GM18907 (cell line): ENCODE data around the gene AIRE.
A peak's percentile ranks its signal among the peaks of the same experiment; 100 is the strongest.
"Not testable (repeated sequence)": the region's sequence is repeated elsewhere in the genome, so short reads cannot be mapped to it uniquely, and the experiment has no call there.

Experiments used
- ATAC-seq: cut with Tn5 transposase; IDR thresholded peaks from one replicate; pipeline ENCODE4 v1.9.1; 2021; ENCODE audit warnings: mild to moderate bottlenecking, moderate library complexity; ENCODE audit not compliant: unreplicated experiment

AIRE gene

DNA sequence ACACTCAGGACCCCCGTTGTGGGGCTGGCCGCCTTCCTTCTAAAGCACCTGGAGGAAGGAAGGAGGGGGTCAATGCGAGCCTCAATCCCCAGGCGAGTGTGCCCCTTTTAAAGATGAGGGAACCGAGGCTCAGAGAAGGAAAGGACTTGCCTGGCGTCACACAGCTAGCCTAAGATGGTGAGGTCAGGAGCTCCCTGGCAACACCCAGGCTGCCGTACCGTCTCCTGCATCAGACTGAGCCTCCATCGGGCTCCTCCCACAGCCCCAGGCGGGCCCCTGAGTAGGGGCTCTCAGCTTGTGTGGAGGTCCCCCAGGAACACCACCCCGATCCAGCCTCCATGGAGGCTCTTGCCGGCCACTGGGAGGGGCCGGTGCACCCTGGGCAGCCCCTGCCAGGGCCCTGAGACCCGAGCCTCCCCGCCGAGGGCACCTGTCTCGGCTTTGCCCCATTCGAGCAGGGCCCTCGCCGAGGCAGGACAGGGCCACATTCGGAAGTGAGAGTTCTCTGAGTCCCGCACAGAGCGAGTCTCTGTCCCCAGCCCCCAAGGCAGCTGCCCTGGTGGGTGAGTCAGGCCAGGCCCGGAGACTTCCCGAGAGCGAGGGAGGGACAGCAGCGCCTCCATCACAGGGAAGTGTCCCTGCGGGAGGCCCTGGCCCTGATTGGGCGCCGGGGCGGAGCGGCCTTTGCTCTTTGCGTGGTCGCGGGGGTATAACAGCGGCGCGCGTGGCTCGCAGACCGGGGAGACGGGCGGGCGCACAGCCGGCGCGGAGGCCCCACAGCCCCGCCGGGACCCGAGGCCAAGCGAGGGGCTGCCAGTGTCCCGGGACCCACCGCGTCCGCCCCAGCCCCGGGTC is at the start of gene AIRE:
Gene AIRE (plus strand): TSS at position 739 of the 855 bp plus-strand sequence. CDS start 131 bp downstream, outside the sequence.
- ATAC-seq = no peak

DNA sequence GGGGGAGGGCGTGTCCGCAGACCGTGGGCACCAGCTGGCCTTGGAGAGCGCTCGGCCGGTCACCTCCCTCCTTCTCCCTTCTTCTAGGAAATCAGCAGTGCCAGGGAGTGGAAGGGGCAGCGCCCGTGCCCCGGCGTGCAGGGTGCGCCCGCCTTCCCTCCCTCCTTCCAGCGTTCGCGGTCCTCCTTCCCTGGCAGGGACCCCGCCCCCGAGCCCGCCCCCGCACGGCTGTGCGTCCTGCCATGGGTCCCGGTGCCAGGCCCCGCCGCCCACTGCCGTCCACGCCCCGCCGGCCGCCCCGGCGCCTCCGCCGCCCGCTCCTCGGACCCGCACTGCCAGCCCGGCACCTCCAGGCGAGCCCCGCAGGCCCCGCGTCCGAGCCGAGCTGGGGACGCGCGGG is 45.3 kb upstream of the AIRE start:
- ATAC-seq = peak; percentile 14

DNA sequence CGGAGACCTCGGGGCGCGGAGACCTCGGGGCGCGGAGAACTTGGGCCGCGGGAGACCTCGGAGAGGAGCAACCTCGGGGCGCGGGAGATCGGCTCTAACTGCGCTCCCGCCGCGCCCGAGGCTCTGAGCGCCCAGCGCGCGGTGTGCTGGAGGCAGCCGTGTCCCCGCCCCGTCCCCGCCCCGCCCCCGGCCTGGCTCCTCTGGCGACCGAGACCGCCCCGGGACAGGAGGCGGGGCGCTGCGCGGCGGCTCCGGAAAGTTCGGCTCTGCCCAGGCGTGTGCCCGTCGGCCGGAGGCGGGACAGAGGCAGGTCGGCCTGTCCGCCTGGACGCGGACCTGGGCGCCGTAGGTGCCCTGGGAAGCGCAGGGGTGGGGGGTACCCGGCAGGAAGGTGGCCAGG is 44.8 kb upstream of the AIRE start, which contains the start of gene ICOSLG:
Gene ICOSLG (minus strand): TSS at position 102 of the 400 bp plus-strand sequence. CDS start 126 bp downstream, outside the sequence.
- ATAC-seq = peak; percentile 44

DNA sequence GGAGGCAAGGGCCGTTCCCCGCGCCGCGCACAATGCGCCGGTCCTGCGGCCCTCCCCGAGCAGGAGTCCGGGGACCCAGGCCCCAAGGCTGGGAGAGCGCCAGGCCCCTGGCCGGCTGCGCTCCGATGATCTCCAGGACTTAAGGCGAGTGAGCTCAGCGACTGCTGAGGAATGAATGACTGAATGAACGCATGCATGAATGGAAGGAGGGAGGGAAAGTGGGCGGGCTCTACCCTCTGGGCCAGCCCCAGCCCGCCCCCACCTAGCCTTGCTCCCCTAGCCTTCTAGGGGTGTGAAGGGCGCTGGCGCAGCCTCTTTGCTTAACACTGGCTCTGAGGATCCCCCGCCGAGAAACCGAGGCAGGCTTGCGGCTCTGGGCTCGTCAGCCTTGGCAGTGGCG is 44.4 kb upstream of the AIRE start:
- peak; percentile 42 for ATAC-seq

DNA sequence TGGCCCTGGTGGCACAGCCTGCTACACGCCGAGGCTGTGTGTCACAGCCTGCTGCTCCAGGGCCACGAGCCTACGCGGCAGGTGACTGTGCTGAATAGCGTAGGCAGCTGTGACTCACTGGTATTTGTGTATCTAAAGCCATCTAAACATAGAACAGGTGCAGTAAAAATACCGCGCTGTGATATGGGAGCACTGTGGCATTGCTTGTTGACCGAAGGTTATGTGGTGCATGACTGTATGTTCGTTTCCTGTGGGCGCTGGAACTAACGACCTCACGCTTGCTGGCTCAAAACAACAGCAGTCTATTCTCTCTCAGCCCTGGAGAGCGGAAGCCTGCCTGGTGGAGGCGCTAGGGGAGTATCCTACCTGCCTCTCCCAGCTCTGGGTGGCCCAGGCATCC is 41.7 kb upstream of the AIRE start:
- peak; percentile 49 for ATAC-seq

DNA sequence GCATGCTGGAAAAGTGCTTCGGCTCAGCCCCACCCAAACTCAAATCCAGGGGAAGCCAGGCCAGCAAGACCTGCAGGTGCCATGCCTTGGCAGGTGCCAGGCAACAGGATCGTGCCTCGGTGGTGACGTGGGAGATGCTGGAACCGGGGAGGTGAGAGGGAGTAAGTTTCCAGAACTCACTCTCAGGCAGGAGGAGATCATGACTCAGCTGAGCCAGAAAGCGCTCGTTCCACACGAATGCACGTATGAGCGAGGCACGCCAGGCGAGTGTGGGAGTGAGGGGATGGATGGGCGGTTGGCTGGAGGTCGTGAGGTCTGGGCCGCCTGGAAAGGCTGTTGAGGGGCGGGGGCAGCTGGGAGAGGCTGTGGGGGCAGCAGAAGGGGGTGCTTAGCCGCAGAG is 37.8 kb upstream of the AIRE start:
- not testable (repeated sequence) for ATAC-seq

DNA sequence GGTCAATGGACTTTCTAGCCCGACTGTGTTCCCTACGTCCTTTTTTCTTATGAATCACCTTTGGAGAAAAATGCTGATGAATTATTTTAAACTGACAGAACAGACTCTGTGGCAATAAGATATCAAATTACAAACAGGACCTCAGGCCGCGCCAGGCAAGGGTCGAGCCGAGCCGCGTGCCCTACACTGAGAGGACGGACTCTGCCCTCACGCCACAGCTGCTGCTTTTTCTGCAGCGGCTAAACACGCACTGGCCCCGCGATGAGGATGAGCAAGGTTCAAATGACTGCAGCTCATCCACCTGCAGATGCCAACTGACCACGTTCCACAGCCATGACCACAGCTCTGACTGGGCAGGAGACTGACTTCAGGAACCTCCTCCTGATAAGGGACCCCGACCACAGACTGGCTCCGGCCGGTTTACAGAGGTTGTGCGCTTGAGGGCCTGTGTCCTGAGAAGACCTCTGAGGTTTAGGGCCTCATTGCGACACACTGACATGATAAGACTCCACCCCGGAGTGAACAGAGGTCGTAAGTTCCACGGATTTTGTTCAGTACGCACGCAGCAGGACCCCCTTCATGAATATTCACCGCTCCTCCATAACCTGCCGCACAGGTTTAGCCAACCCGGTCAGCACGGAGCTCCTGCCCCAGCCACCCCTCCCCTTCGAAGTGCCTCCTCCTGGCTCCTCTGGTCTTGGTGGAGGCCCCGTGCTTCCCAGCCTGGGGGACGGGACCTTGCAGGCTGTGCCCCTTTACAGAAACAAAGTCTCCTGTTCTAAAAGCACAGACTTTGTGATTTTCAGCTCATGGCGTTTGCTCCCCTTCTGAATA is 36.3 kb upstream of the AIRE start:
- not testable (repeated sequence) for ATAC-seq

DNA sequence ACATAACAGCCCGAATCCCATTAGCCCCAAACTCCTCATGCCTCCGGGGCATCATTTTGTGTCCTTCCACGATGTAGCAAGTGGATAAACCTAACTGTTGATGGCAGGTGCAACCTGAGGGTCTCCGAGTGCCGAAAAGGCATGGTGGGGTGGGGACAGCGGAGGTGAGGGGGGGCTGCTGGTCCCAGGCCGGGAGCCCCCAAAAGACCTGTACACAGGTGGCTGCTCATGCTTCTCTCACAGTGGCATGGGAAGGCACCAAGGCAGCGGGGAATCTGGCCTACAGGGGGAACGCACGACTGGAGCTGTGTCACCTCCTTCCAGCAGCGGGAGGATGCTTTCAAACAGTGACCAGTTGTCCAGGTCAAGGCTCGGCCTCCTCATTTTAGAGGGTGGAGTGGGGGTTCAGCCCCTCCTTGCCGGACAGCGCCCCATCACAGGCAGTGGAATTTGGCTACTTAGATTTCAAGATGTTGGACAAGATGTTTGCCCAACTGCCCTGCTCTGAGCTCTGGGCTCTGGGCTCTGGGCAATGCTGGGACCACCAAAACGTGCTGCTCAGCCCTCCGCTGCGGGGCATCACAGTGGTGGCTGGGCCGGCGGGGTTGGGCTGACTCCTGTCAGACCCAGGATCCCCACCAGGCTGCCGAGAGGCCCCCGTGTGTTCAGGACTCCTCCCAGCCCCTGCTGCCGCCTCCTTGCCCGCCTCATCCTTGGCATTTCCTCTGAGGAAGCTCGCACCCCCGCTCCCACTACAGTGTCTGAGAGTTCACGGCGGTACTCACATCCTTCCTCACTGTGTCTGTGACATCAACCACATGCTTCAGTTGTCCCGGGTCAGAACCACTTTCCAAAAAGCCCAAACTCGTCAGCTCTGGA is 31.6 kb upstream of the AIRE start:
- no peak for ATAC-seq

DNA sequence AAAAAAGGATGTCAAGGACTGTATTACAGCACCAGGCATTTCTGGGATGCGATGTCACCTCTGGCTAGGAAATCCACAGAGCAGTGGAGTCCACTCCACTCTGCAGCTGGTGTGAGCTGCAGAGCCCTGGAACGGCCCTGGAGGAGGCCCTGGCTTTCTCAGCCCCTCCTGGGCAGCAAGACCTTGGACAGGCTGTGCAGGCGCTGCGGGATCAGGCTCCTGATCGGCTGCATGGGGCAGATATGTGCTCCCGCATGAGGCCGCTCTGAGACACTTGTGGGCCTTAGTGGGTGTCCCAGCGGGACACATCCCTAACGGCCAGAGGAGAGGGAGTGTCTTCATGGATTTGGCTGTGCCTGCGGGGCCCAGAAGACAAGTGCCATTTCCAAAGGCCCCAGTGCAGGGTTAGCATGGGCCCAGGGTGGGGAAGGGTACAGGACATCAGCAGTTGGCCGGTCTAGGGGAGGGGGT is 30.1 kb upstream of the AIRE start:
- no peak for ATAC-seq

DNA sequence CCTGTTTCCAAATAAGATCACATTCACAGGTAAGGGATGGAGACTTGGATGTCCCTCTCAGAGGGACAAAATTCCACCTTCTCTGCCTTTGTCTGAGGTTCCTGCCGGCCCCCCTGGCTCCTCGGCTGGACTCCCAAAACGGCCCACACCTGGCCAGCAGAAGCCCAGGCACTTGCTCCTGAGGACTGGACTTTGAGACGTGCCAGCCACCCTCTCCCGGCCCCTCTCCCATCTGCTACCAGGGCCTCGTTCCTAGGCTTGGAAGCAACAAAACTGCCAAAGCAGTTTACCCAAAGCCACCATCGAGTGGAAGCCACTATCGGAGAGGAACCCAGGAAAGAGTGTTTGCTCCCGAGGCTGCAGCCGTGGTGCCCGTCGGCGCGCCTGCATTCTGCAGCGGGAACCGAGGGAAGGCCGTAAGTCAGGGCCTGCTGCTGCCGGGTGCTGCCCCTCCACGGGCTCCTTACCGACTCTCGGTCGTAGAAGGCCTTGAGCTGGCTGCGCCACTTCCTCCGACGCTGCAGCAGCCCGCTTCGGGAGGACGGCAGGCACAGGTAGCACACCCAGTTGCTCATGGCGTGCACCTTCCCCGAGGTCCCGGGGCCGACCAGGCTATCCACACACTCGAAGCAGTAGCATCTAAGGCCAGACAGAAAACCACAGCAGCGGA is 27.5 kb upstream of the AIRE start:
- ATAC-seq = no peak

DNA sequence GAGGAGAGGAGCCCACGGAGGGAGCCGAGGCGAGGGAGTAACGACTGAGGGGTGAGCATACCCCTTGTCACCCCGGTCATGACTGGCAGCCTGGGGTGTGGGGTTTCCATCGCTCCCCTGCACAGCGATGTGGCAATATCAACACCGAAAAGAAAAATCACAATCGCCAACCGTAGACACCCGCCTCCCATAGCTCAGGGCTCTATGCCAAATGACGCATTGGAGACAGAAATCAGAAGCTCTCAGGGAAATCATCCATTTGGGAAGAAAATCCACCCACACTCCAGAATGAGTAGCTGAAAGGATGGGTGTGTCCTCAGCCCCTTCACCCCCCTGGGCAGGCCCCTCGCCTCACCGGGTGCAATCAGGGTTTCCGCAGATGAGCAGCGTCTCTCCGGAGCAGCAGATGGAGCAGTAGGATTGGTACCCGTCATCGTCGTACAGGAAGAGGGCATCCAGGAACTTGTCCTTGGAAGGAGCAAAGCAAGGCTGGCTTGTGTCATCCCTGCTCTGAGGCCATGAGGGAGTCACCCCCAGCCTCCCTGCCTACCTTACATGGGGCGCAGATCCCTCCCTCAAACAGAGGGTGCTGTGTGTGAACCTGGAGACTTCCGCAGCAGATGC is 26.5 kb upstream of the AIRE start:
- ATAC-seq = no peak

DNA sequence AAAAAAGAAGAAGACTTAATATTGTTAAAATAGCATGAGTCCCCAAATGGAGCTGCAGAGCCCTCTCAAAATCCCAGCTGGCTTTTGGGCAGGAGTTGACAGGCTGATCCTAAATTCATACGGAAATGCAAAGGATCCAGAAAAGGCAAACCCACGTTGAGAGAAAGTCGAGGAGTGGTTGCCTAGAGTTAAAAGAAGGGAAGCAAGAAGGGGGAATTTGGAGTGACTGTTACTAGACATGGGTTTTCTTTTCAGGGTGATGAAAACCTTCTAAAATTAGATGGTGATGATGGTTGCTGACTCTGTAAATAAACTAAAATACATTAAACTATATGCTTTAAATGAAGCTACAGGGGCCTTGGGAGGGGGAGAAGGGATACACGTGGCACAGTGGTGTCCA is 25.6 kb upstream of the AIRE start:
- ATAC-seq = no peak

DNA sequence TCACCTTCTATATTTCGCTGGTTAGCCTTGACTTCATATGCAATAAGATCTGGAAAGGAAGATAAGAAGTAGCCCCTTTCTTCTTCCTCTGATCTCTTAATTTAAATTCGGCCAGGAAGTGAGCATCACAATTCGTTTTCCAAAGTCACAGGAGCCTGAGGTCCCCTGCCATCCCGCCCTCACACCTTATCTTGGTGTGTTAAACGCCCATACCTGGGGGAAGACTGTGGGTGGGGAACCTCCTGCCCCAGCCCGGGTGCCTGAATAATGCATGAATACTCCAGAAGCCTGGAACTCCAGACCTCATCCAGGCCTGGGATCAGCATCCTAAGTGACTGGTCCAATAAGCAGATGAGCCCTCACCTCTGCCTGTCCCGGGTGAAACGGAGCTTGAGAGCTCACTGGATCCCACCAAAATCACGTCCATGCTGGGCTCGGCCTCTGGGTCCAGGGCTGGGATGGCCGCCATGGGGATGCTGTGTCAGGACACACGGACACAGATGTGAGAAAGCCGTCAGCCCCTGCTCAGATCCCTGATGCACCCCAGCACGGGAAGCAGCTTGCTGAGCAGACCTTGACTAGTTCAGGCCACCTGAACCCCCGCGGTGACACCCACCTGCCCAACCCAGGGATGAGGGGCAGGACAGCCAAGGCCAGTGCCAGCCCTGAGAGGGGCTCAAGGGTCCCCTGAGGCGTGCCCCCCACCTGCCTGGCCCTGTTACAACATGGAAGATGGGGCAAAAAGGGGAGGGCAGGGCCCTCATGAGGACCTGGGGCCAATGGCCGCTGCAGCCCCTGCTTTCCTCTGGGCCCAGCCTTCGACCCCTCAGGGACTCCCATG is 24.7 kb upstream of the AIRE start:
- ATAC-seq = no peak

DNA sequence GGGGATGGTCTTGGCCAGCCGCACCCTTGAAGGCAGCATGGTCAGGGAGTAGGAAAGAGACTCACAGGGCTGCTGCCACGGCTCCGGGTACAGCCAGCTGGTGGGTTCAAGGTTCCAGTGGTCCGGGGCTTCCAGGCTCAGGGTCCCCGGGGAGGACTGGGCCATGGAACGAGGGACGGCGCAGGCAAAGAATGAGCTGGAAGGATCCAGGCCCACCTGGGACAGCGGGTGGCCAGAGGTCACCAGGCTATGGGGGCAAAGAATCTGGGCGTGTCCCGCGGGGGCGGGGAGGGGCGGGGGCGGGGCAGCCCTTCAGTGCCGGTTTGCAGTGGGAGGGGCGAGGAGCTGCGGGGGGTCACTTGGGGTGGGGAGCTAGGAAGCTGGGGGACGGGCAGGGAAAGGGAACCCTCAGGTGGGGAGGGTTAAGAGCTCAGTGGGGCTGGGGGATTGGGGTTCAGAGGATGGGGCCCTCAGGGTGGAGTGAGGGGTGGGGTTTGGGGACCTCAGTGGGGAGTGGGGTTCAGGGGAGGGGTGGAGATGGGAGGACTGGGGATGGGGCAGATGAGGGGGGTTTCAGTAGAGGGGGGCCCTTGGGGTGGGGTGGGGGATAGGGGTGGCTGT is 23.9 kb upstream of the AIRE start, which contains the start of gene DNMT3L:
Gene DNMT3L (minus strand): TSS at position 223 of the 621 bp plus-strand sequence. CDS start 638 bp downstream, outside the sequence.
- ATAC-seq = no peak

DNA sequence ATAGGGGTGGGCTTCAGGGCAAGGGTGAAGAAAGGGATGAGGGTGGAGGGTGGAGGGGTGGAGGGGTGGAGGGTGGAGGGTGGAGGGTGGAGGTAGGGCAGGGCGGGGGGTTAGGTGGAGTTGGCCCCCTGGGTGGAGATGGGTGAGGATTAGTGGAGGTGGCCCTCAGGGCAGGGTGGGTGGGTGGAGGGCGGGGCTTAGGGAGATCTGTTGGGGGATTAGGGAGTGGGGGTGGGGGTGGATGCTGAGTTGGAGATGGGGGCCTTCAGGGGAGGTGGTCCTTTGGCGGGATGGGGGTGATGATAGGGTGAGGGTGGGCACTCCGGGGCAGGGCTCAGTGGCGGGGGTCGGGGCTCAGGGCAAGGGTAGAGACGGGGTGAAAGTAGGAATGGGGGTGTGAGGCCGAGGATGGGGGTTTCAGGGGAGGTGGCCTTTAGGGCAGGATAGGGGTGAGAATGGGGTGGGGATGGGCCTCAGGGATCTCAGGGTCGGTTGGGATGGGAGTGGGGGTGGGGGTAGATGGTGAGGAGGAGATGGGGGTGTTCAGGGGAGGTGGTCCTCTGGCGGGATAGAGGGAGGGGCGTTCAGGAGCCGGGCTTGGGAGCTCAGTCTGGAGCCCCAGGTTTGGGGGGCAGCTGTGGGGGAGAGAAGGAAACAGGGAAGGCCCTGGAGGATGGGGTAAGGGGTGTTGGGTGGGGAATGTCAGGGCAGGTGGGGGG is 23.2 kb upstream of the AIRE start:
- no peak for ATAC-seq

DNA sequence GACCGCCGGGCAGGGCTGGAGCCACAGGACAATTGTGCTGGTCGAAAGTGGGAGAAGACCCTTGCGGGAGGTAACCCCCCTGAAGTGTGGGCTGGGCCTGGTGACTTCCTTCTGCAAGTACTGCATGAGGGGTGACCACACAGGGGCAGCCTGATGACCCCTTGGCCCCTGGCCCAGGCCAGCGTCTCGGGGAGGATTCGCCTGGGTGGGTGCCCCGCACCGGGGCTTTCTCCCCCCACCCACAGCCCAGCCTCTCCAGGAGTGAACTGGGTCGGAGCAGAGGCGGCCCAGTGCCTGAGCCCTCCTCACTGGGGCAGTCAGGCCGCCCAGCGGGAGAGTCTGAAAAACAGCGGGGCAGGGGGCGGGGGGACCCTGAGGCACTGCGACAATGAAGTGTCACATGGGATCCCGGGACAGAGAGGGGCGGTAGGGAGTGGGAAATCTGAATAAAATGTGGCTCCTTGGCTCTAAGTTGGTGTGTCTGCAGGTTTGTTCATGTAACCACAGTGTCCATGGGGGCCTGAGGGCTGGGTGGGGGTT is 22.4 kb upstream of the AIRE start:
- no peak for ATAC-seq

DNA sequence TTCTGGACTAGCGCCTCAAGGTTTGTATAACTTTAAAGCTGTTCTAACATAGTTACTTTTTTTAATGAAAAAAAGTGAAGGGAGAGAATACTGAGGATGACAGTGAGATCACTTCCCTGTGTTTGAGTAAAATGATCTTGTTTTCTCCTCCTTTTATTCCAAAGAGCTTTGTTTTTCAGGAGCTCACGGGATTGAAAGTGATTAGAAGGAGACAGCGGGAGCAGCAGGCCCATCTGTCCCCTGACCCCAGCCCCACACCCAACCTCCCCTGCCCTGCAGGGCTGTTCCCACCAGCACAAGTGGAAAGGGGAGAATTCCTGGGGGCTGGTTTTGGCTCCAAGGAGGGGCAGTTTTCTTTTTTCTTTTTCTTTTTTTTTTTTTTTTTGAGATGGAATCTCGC is 21.9 kb upstream of the AIRE start:
- ATAC-seq = no peak
